Retina (tissue), 1 donor: ENCODE data around the gene ITPKB.
"Not testable (repeated sequence)": the region's sequence is repeated elsewhere in the genome, so short reads cannot be mapped to it uniquely, and the experiment has no call there.

Experiments
- DNase-seq: peaks from one replicate; pipeline ENCODE4 v3.0.0-alpha.2; 2016

Gene ITPKB

GRCh38 chr1:226634166-226634588 is 104.9 kb downstream of the ITPKB start:
- DNase-seq = peak; percentile 81

- DNase-seq = no peak
Measured at GRCh38 chr1:226633541-226634165, 105.4 kb downstream of the ITPKB start.

GRCh38 chr1:226632922-226633351 is 106.1 kb downstream of the ITPKB start:
- no peak for DNase-seq

DNA sequence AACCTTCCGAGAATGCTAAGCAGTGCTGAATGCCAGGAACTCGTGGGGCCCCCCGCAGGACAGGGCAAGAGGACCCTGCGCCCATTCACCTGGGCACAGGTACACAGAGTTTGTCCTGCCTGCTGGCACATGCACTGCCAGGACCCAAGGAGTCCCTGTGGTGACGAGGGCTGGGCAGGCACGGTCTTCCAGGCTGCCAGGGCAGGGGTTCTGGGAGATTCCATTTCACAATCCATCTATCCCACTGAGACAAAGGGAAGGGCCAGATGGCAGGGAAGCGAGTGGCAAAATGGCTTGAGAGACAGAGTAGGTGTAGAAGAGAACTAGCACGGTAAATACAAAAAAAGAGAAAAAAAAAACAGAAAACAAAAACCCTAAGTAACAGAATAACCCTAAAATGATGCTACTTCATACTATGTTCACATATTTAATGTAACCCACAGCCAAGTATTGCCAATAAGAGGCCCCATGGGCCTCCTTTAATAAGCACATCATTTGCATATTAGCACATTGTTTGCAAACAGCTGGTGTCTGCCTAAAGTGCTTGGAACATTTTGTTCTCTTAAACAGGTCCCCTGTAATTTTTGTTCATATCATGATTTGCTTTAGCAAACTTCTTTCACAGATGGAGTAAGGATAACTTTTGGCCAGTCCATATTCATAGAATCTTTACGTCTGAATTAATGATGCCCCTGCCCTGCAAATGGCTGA is 106.8 kb downstream of the ITPKB start:
- DNase-seq = no peak

- DNase-seq = no peak
Measured at GRCh38 chr1:226631229-226632000, 107.7 kb downstream of the ITPKB start.

DNA sequence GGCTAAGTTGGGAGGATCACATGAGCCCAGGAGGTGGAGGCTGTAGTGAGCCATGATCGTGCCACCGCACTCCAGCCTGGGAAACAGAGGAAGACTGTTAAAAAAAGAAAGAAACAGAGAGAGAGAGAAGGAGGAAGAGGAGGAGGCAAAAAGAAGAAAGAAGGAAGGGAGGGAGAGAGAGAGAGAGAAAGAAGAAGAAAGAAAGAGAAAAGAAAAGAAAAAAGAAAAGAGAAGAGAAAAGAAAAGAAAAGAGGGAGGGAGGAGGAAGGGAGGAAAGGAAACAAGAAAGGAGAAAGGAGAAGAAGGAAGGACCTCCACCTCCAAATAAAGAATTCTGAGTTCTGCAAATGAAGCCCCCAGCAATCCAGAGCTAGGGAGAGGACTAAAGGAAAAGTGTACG is 108.5 kb downstream of the ITPKB start:
- no peak for DNase-seq

- DNase-seq = no peak
Measured at GRCh38 chr1:226629896-226630550, 109.1 kb downstream of the ITPKB start.

- DNase-seq = no peak
Measured at GRCh38 chr1:226629210-226629895, 109.7 kb downstream of the ITPKB start.

GRCh38 chr1:226628612-226629155 is 110.4 kb downstream of the ITPKB start:
- no peak for DNase-seq

- DNase-seq = no peak
Measured at GRCh38 chr1:226627924-226628611, 111.0 kb downstream of the ITPKB start.

GRCh38 chr1:226627050-226627755 is 111.9 kb downstream of the ITPKB start:
- DNase-seq = no peak

DNA sequence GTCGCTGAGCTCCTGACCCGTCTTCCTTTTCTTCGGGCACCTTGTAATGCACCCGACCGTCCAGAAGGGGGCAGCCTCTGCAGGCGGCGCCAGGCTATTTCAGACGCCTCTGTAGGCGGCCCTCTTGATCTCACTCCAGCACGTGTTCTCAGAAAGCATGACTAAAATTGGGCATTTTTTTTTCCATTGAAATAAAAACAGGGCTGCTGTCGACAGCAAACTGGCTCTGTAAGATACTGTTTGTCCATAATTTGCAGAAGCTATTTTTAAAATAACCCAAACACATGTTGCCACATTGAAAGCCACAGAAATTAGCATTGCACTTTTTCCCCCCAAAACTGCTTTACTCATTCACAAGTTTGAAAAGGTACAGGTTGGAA is 112.5 kb downstream of the ITPKB start:
- DNase-seq = peak; percentile 65

DNA sequence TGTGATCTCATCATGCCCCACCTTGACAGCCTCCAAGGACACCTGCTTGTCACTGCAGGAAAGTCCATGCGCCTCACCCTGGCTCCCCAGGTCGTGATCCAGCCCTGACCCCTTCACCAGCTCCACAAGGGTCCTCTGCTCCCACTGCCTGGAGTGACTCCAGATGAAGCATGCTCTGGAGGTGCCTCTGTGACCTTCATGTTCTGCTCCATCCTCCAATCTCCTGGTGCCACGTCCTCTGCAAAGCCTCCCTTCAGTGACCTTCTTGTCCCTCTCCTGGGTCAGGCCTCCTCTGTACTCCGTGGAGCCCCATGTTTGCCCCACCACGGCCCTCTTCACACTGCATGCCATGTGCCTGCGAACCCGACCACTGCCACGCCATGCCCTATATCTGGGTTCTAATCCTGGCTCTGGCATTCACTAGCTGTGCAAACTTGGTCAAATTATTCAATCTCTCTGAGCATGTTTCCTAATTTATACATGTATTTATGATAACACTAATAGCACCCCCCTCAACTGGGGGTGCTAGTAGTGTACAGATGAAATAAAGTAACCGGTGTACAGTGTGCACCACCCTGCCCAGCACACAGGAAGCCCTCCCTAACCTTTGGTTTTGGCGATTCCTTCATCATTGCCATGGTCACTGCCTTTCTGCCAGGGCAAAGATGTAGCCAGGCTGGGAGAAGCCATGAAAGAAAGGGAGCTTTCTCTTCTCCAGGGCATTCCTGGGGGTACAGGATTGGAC is 113.1 kb downstream of the ITPKB start:
- no peak for DNase-seq

DNA sequence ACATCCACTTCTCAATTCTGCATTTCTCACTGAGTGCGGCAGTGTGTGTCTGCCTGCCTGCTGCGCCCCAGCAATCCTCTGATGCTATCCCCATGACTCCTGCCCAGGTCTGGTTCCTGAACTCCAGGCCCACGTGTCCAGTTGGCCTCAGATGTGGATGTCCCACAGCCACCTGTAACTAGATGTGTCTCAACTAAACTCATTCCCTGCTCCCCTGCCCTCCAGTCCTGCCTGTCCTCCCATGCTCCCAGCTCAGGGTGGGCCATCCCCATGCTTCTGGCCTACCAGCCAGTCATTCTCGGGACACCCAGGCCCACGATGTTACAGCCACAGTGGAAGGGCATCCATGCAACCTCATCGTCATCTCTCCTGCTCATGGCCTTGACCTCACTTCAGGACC is 113.8 kb downstream of the ITPKB start:
- no peak for DNase-seq

- no peak for DNase-seq
Measured at GRCh38 chr1:226624526-226624925, 114.6 kb downstream of the ITPKB start.

DNA sequence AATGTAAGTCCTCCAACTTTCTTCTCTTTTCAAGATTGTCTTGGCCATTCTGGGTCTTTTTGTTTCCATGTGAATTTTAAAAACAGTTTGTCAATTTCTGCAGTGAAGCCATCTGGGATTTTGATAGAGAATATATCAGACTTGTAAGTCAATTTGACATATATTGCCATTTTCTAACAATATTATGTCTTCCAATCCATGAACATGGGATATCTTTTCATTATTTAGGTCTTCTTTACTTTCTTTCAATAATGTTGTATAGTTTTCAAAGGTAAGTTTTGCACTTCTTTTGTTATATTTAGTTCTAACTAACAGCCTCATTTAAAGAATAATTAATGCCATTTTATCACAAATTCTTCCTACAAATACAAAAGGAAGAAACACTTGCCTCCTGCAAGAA is 117.1 kb downstream of the ITPKB start:
- DNase-seq = no peak

- no peak for DNase-seq
Measured at GRCh38 chr1:226619031-226619430, 120.1 kb downstream of the ITPKB start.

GRCh38 chr1:226618380-226618779 is 120.7 kb downstream of the ITPKB start:
- DNase-seq = no peak

DNA sequence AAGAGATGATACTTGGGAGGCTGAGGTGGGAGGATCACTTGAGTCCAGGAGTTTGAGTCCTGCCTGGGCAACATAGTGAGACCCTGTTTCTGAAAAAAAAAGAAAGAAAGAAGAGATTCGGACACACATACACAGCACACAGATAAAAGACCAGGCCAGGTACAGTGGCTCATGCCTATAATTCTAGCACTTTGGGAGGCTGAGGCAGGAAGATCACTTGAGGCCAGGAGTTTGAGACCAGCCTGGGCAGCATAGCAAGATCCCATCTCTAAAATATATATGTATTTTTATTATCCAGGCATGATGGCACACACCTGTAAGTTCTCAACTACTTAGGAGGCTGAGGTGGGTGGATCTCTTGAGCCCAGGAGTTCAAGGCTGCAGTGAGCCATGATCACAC is 121.4 kb downstream of the ITPKB start:
- DNase-seq = not testable (repeated sequence)

DNA sequence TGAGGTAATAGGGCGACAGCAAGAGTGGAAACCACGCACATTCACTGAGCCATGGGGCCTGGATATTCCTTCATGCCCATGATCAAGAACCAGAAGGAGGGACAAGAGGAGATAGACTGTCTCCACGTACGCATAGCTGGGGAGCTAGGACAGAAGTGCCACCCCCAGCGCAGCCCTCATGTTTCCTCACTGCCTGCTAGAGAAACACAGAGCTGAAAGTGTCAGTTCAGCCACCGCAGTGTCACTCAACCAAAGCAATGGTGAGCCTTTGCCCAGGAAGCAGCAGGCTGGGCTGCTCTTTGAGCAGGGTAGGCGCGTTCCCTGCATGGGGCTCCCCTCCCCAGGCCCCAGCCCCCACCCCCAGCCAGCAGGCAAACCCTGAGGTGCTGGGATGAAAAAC is 122.0 kb downstream of the ITPKB start:
- no peak for DNase-seq
